OCI-LY7 (cell line): ENCODE measurements around the gene DGKG. TPM values are rescaled to one million over a fixed set of nuclear protein-coding genes. Genes with fewer than 3 reads are reported as not detected.
A peak's percentile ranks its signal among the peaks of the same experiment; 100 is the strongest.

Experiments
- BruUV-seq: library from RNA; stranded (reverse); fragments of 400-500 nt; replicated peaks from 2 replicates; lab custom pipeline; 2021; lab: Mats Ljungman, UMichigan
- CTCF ChIA-PET: fragments of 300-600 bp; sonication (Branson Sonifier 250); formaldehyde crosslinking; loops from one replicate; lab custom pipeline; 2022; ENCODE audit warnings: antibody characterized with exemption; ENCODE audit not compliant: unreplicated experiment; lab: Charles Lee
- POLR2A ChIA-PET: fragments of 300-600 bp; sonication (Branson Sonifier 250); formaldehyde crosslinking; loops from one replicate; lab custom pipeline; 2022; ENCODE audit warnings: antibody characterized with exemption; lab: Charles Lee
- DNase-seq: peaks from one replicate; pipeline ENCODE4 v3.0.0-alpha.2; 2015; ENCODE audit warnings: low spot score
- H2AFZ ChIP-seq: fragments of 200-600 bp; sonication (generic), shearing (Covaris generic); 2 replicates; pipeline ENCODE4 v1.6.1; 2014; ENCODE audit warnings: mild to moderate bottlenecking, antibody characterized with exemption, low read length, moderate library complexity
- H3K27ac ChIP-seq: fragments of 200-600 bp; sonication (generic); 2 replicates; pipeline ENCODE4 v1.5.1; 2014; ENCODE audit warnings: mixed run types, low read depth, mild to moderate bottlenecking, moderate library complexity, low read length, inconsistent platforms; ENCODE audit not compliant: poor library complexity, severe bottlenecking
- H3K36me3 ChIP-seq: fragments of 200-600 bp; sonication (generic); 2 replicates; pipeline ENCODE4 v1.6.1; 2014; ENCODE audit warnings: mild to moderate bottlenecking, antibody characterized with exemption, low read length, moderate library complexity, mixed read lengths; ENCODE audit not compliant: insufficient read depth
- H3K4me1 ChIP-seq: fragments of 200-600 bp; sonication (generic); 2 replicates; pipeline ENCODE4 v1.5.1; 2014; ENCODE audit warnings: mild to moderate bottlenecking, low read length; ENCODE audit not compliant: insufficient read depth, poor library complexity, severe bottlenecking
- H3K4me2 ChIP-seq: fragments of 200-600 bp; sonication (generic); 2 replicates; pipeline ENCODE4 v1.6.1; 2014; ENCODE audit warnings: mild to moderate bottlenecking, low read length
- H3K4me3 ChIP-seq: fragments of 200-600 bp; sonication (generic); 2 replicates; pipeline ENCODE4 v1.5.1; 2014; ENCODE audit warnings: mild to moderate bottlenecking, low read depth, low read length; ENCODE audit not compliant: poor library complexity, severe bottlenecking
- H3K79me2 ChIP-seq: fragments of 200-600 bp; sonication (generic); 2 replicates; pipeline ENCODE4 v1.6.1; 2016; ENCODE audit warnings: low read depth, mild to moderate bottlenecking, low read length, moderate library complexity, mixed read lengths; ENCODE audit not compliant: insufficient read depth
- H3K9me2 ChIP-seq: fragments of 200-600 bp; sonication (generic); 2 replicates; pipeline ENCODE4 v1.6.1; 2016; ENCODE audit warnings: mild to moderate bottlenecking, low read length, mixed read lengths; ENCODE audit not compliant: insufficient read depth
- H3K9me3 ChIP-seq: fragments of 200-600 bp; sonication (generic); 2 replicates; pipeline ENCODE4 v1.6.1; 2014; ENCODE audit warnings: mild to moderate bottlenecking, mixed run types, low read length, mixed read lengths
- H4K20me1 ChIP-seq: fragments of 200-600 bp; sonication (generic); 2 replicates; pipeline ENCODE4 v1.6.1; 2014; ENCODE audit warnings: mild to moderate bottlenecking, antibody characterized with exemption, low read length, moderate library complexity, mixed read lengths; ENCODE audit not compliant: insufficient read depth
- EZH2phosphoT487 ChIP-seq: fragments of 200-600 bp; sonication (generic); IDR thresholded peaks from 2 replicates; pipeline ENCODE4 v1.6.1; 2018; ENCODE audit warnings: low read depth, borderline replicate concordance, mild to moderate bottlenecking, mixed run types, antibody characterized with exemption, low read length, moderate library complexity, mixed read lengths
- intact Hi-C: fragments of 100-400 bp; cut with micrococcal nuclease; formaldehyde crosslinking; loops from one replicate; pipeline ENCODE4 v1.10.0; 2022; ENCODE audit not compliant: unreplicated experiment
- total RNA-seq, 2 experiments: library from RNA; depleted of rRNA in 1 of 2; stranded (reverse); fragments of >200 nt in 1 of 2; shearing (Covaris generic) in 1 of 2; gene quantifications; 2 replicates each; pipeline ENCODE4 v1.2.3, GENCODE V29; 2014 to 2022
- TF ChIP-seq, protein P1 (sequence below): fragments of 200-600 bp; sonication (generic); conservative IDR thresholded peaks from 2 replicates; pipeline ENCODE4 v1.5.1; 2014; ENCODE audit warnings: mild to moderate bottlenecking, antibody characterized with exemption, low read length, moderate library complexity, mixed read lengths

Gene DGKG
- total RNA-seq, 2 experiments from 2014 or later: 0.06 TPM; not detected in 1

DNA sequence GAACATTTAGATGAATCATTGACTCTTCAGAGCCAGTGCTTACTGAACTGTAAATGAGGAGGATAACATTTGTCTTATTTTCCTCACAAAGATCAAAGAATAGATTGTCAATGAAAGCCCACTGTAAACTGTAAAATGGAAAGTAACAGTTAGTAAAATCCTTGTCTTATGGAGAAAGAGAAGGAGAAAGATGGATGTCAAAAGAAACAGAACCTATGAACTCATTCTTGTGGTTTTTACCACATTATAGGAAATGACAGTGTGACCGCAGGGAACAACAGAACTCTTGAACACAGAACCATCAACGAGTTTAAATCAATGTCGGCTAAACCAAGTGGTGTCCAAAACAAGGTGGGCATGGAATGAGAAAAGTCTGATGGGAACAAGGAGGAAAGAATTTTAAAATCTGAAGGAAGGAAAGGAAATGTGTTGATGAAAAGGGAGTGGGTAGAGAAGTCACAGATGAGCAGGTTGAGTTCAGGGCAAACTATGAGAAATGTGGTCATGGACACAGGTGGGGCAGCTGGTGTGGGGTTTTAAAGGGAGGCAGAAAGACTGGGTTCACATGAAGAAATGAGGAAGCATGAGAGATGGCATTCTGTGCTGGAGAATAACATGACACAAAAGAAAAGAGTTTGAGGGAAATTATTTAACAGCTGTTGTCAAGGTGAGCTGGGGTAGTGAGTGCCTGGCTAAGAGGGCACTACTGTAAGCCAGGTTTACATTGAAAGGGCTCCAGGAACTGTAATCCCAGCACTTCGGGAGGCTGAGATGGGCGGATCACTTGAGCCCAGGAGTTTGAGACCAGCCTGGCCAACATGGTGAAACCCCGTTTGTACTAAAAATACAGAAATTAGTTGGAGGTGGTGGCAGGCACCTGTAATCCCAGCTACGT lies 210.7 kb downstream of the DGKG start:
- peak overlapping the region; percentile 72 for H3K4me2 ChIP-seq
- peak; percentile 52 for DNase-seq
- H3K36me3 ChIP-seq: no peaks in the 10 kb centered on the region

DNA sequence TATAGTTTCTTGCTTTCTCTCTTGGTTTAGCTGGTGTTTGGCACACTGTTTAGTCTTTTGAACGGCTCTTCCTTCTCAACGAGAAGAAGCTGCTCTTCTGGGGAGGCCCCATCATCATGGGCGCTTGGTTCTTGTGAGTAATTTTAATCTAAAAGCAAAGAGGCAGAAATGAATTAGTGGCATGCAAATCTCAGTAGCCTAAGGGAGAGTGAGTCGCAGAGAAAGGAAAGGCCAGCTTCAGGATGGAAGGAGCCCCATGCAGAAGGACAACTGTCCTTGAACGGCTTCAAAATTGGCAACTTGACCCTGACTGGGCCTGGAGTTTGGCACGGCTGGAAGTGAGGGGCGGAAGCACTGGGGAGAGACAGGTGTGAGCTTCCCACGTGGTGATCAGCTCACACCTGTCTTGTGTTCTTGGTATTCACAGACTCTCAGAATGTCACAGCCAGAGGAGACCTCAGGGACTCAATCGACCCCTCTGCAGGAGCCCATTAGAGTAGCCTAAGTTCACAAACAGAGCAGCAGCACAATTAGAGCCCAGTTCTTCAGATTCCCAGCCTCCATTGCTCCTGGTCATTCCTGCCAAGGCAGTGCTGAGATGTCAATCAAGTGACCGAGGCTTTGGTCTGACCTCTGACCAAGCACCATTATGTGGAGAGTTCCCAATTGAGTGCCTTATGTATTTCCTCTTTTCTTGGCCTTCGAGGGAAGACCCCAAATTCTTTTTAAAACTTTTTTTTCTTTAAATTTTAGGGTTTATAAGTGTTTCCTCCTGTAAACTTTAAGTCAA lies 211.8 kb downstream of the DGKG start:
- no peaks in the 10 kb centered on the region for H3K9me3 ChIP-seq
- no peaks in the 10 kb centered on the region for H4K20me1 ChIP-seq
- no peaks in the 10 kb centered on the region for H3K9me2 ChIP-seq
- intact Hi-C loops: loop anchor here (5.0 to 10.0 kb wide), 3 partner anchors 57 to 385 kb away; no protein-coding TSS in a partner anchor
- ChIA-PET CTCF (no interaction called here), POLR2A (interaction anchor here (0.6 kb wide), 1 partner anchor 36 kb away, joined by 4 read pairs; no protein-coding TSS in a partner anchor)
- no peak overlapping the region for H3K27ac ChIP-seq
- peak overlapping the region; percentile 72; the same call in 1 of the 2 replicates for H3K4me2 ChIP-seq
- no TSS peak for BruUV-seq
- peaks cover 47% of the 10 kb centered on the region for H3K4me1 ChIP-seq
- no peaks in the 10 kb centered on the region for H3K36me3 ChIP-seq
- no peaks in the 10 kb centered on the region for H3K79me2 ChIP-seq
- H2AFZ ChIP-seq: peak overlapping the region; percentile 65; the same call in 1 of the 2 replicates
- peak; percentile 25 for DNase-seq
- H3K4me3 ChIP-seq: no peak overlapping the region
- no peak for TF ChIP-seq EZH2phosphoT487
- TF ChIP-seq, protein P1, sequence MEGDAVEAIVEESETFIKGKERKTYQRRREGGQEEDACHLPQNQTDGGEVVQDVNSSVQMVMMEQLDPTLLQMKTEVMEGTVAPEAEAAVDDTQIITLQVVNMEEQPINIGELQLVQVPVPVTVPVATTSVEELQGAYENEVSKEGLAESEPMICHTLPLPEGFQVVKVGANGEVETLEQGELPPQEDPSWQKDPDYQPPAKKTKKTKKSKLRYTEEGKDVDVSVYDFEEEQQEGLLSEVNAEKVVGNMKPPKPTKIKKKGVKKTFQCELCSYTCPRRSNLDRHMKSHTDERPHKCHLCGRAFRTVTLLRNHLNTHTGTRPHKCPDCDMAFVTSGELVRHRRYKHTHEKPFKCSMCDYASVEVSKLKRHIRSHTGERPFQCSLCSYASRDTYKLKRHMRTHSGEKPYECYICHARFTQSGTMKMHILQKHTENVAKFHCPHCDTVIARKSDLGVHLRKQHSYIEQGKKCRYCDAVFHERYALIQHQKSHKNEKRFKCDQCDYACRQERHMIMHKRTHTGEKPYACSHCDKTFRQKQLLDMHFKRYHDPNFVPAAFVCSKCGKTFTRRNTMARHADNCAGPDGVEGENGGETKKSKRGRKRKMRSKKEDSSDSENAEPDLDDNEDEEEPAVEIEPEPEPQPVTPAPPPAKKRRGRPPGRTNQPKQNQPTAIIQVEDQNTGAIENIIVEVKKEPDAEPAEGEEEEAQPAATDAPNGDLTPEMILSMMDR: no peak

More for the DNA sequence above, 210.7 kb downstream of the DGKG start:
- no peaks in the 10 kb centered on the region for H3K9me2 ChIP-seq
- ChIA-PET CTCF (no interaction called here), POLR2A (interaction anchor here (1.8 to 2.8 kb wide), 3 partner anchors 9 to 383 kb away, joined by 9 to 11 read pairs (median 9); no protein-coding TSS in a partner anchor)
- no peaks in the 10 kb centered on the region for H4K20me1 ChIP-seq
- TF ChIP-seq, protein P1: no peak
- TF ChIP-seq EZH2phosphoT487: no peak
- H3K9me3 ChIP-seq: no peaks in the 10 kb centered on the region
- peak overlapping the region; percentile 88 for H3K27ac ChIP-seq
- H2AFZ ChIP-seq: peak overlapping the region; percentile 65
- H3K4me3 ChIP-seq: peak overlapping the region; percentile 3
- H3K4me1 ChIP-seq: peaks cover 47% of the 10 kb centered on the region
- intact Hi-C loops: loop anchor here (5.0 to 10.0 kb wide), 3 partner anchors 56 to 383 kb away; no protein-coding TSS in a partner anchor
- no peaks in the 10 kb centered on the region for H3K79me2 ChIP-seq
- BruUV-seq: no TSS peak
